Ascending aorta (tissue), 2 donors: Measurements from ENCODE around the gene ZNF543. TPM values are rescaled to one million over a fixed set of nuclear protein-coding genes. Genes with fewer than 3 reads are reported as not detected.

Source experiments
- DNase-seq, 2 donors: peaks; one replicate each; pipeline ENCODE4 v3.0.0-alpha.2; 2019; ENCODE audit warnings: low spot score in 2 of 2
- H3K27ac ChIP-seq, 2 donors: fragments of 200-600 bp; sonication (generic); one replicate each; pipeline ENCODE4 v1.5.1; 2016 to 2017; ENCODE audit warnings: mild to moderate bottlenecking in 1 of 2
- H3K27me3 ChIP-seq: fragments of 200-600 bp; sonication (generic); one replicate; pipeline ENCODE4 v1.5.1; 2017
- H3K36me3 ChIP-seq, 2 donors: fragments of 200-600 bp; sonication (generic); one replicate each; pipeline ENCODE4 v1.5.1; 2016
- H3K4me1 ChIP-seq, 2 donors: fragments of 200-600 bp; sonication (generic); one replicate each; pipeline ENCODE4 v1.5.1; 2016 to 2017; ENCODE audit warnings: mild to moderate bottlenecking in 1 of 2
- H3K4me3 ChIP-seq, 2 donors: fragments of 200-600 bp; sonication (generic); one replicate each; pipeline ENCODE4 v1.5.1; 2016 to 2017; ENCODE audit warnings: mild to moderate bottlenecking in 1 of 2
- H3K9me3 ChIP-seq, 2 donors: fragments of 200-600 bp; sonication (generic); one replicate each; pipeline ENCODE4 v1.5.1; 2016
- CTCF ChIP-seq, 3 experiments: fragments of 200-600 bp in 2 of 3; fragments of 450-650 bp in 1 of 3; sonication (generic) in 2 of 3; IDR thresholded peaks; one replicate each; pipeline ENCODE4 v1.5.1; 2016 to 2019; ENCODE audit warnings: antibody characterized with exemption in 3 of 3, mild to moderate bottlenecking in 1 of 3, moderate library complexity in 1 of 3
- intact Hi-C: fragments of 100-400 bp; cut with DNase I; formaldehyde crosslinking; loops from one replicate; pipeline ENCODE4 v1.15.1; 2023
- total RNA-seq: library from RNA; depleted of rRNA; stranded (reverse); fragments of >200 nt; gene quantifications from one replicate; pipeline ENCODE4 v1.1.0, GENCODE V29; 2016

Gene ZNF543
- total RNA-seq, 1 donor from 2014 or later: 4.5 TPM

DNA sequence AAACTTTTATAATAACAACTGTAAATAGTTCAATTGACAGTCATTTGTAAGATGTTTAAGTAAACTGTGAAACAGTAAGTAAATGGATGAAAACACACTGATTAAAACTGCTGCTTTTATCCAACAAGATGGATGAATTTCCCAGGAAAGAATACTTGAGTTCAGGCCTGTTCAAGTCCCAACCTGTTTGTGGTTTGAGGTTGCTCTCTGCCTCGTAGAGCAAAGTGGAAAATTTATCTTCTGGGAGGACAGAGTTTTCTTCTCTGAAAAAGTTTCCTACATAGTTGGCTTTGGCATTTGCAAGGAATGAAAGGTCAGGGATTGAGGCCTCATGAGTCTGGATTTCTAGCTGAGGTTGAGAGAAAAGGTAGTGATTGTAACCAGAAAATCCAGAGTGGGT is 15.2 kb upstream of the ZNF543 start:
- H3K36me3 ChIP-seq: peaks cover 38 to 55% of the 10 kb centered on the region in 2 donors
- no peak for TF ChIP-seq CTCF (IDR thresholded peaks at IDR 0.05)
- intact Hi-C loops: no loop called here

GRCh38 chr19:57308514-57308913 is 11.8 kb upstream of the ZNF543 start:
- no peak overlapping the region for H3K4me3 ChIP-seq
- H3K9me3 ChIP-seq: peaks cover 0 to 62% of the 10 kb centered on the region in 2 donors
- intact Hi-C loops: no loop called here
- H3K27me3 ChIP-seq: no peaks in the 10 kb centered on the region
- no peak for DNase-seq
- TF ChIP-seq CTCF (IDR thresholded peaks at IDR 0.05): no peak
- no peak overlapping the region for H3K27ac ChIP-seq
- H3K4me1 ChIP-seq: no peaks in the 10 kb centered on the region
- H3K36me3 ChIP-seq: peaks cover 7 to 20% of the 10 kb centered on the region in 2 donors

More for the DNA sequence above, 15.2 kb upstream of the ZNF543 start:
- no peak overlapping the region for H3K27ac ChIP-seq
- H3K4me1 ChIP-seq: no peaks in the 10 kb centered on the region
- no peaks in the 10 kb centered on the region for H3K27me3 ChIP-seq
- peaks cover 4 to 85% of the 10 kb centered on the region in 2 donors for H3K9me3 ChIP-seq
- DNase-seq: no peak
- H3K4me3 ChIP-seq: no peak overlapping the region

- no peak for TF ChIP-seq CTCF (IDR thresholded peaks at IDR 0.05)
- no peak for DNase-seq
- Histone ChIP-seq H3K27ac (no peak overlapping the region), H3K27me3 (no peaks in the 10 kb centered on the region), H3K4me3 (no peak overlapping the region), H3K9me3 (peaks cover 0 to 56% of the 10 kb centered on the region in 2 donors), H3K4me1 (no peaks in the 10 kb centered on the region), H3K36me3 (peaks cover 0 to 1% of the 10 kb centered on the region in 2 donors)
- intact Hi-C loops: no loop called here
Observed at GRCh38 chr19:57310792-57311191, 9.5 kb upstream of the ZNF543 start.

- no peaks in the 10 kb centered on the region for H3K36me3 ChIP-seq
- no peak for DNase-seq
- peaks cover 0 to 31% of the 10 kb centered on the region in 2 donors for H3K9me3 ChIP-seq
- H3K4me1 ChIP-seq: no peaks in the 10 kb centered on the region
- TF ChIP-seq CTCF (IDR thresholded peaks at IDR 0.05): no peak
- intact Hi-C loops: no loop called here
- H3K4me3 ChIP-seq: no peak overlapping the region
- no peaks in the 10 kb centered on the region for H3K27me3 ChIP-seq
- no peak overlapping the region for H3K27ac ChIP-seq
Observed at GRCh38 chr19:57314146-57314545, 6.1 kb upstream of the ZNF543 start.

DNA sequence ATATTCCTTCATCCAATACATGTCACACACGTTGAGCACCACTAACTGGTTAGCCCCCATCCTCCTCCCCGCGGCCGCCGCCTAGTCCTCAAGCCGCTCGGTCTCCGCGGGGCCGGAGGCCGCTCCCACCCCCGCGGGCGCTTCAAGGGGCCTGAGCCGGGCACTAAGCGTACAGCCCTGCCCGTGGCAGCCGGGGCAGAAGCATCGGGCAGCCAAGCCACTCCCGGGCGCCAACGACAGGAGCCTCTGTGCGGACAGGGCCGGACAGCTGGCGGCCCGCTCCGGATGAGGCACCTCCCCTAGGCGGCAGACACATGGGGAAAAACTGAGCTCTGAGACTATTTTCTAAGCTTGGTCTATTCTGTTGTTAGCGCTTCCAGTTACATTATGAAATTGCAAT is 2.8 kb upstream of the ZNF543 start:
- intact Hi-C loops: no loop called here
- no peak for TF ChIP-seq CTCF (IDR thresholded peaks at IDR 0.05)
- H3K36me3 ChIP-seq: peaks cover 0 to under 1% of the 10 kb centered on the region in 2 donors
- H3K4me1 ChIP-seq: peaks cover 0 to 6% of the 10 kb centered on the region in 2 donors
- H3K4me3 ChIP-seq: no peak overlapping the region
- H3K9me3 ChIP-seq: peaks cover under 1 to 24% of the 10 kb centered on the region in 2 donors
- no peak for DNase-seq
- no peak overlapping the region for H3K27ac ChIP-seq
- H3K27me3 ChIP-seq: no peaks in the 10 kb centered on the region

DNA sequence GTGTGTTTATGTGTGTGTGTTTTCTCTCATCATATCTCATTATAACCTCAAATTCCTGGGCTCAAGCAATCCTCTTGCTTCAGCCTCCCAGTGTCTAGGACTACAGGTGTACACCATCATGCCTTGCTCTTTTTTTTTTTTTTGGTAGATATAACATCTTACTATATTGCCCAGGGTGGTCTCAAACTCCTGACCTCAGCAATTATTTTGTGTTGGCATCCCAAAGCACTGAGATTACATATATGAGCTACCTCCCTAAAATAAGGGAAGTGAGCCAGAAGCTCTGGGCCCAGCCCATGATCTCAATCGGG is 448 bp upstream of the ZNF543 start:
- Histone ChIP-seq H3K27ac (peak overlapping the region; percentile 82 to 87), H3K9me3 (peaks cover 20 to 33% of the 10 kb centered on the region in 2 donors), H3K4me3 (peak overlapping the region; percentile 65 to 69), H3K4me1 (peaks cover 0 to 6% of the 10 kb centered on the region in 2 donors), H3K36me3 (peaks cover 16 to 20% of the 10 kb centered on the region in 2 donors), H3K27me3 (no peaks in the 10 kb centered on the region)
- TF ChIP-seq CTCF (IDR thresholded peaks at IDR 0.05): no peak
- intact Hi-C loops: loop anchor here (1.0 to 2.0 kb wide), 2 partner anchors 39 to 43 kb away; partner anchors contain the start of genes TRAPPC2B, ZNF460 and ZNF547
- no peak for DNase-seq
